ENCODE measurements around the gene IGFBPL1.
A peak's percentile ranks its signal among the peaks of the same experiment; 100 is the strongest.
"Not testable (repeated sequence)": the region's sequence is repeated elsewhere in the genome, so short reads cannot be mapped to it uniquely, and the experiment has no call there.

Gene IGFBPL1

DNA sequence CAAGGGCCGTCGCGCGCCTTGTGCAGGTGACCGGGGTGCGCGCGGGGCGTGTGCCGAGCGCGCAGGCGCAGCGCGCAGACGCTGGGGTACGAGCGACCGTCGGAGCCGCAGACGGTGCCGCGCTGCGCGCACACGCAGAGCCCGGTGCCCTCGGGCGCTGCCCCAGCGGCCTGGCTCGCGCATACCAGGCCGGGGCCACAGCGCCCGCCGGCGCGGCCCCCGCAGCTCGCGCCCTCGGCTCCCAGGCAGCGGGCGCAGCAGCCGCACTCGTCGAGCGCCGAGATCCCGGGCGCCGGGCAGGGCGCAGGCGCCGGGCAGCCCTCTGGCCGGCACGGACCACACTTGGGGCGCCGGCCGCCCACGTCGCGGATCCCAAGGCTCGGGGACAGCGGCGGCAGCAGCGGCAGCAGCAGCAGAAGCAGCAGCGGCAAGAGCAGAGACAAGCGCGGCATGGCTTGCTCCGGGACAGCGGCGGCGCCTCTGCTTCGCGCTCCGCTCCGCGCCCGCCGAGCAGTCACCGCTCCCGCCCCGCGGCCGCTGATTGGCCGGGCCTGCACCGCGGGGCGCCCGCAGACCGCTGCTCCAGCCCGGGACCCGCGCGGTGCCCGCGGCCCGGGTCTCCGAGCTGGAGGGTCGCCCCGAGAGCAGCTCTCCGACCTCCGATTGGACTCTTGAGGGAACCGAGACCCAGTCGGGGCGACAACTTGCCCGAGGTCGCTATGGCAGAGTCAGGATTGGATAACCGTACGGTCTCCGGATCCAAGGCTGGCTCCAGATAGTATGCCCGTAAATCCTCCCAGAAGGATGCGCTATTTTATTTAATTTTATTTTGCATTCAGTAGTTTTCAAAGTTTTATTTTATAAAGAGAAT lies at the start of gene IGFBPL1:
Gene IGFBPL1 (minus strand): TSS at position 482 of the 871 bp plus-strand sequence. CDS start 30 bp downstream, at position 452.
- Histone ChIP-seq H3K27ac (no peak within 1 kb of the TSS), H3K9ac (ENCODE audit: insufficient read length) (no peak within 1 kb of the TSS), H3K36me3 (ENCODE audit: insufficient read depth, low read length) (no peaks in the 10 kb centered on the region), H3K9me3 (ENCODE audit: low read depth, low read length) (no peaks in the 10 kb centered on the region), H3K4me3 (peak within 1 kb of the TSS; percentile 57)
- DNase-seq (ENCODE audit: low read depth, low spot score): no peak
- no peak for TF ChIP-seq POLR2AphosphoS5 (IDR thresholded peaks at IDR 0.05; ENCODE audit: borderline replicate concordance, low read depth, low read length)
- no peak for TF ChIP-seq EZH2 (IDR thresholded peaks at IDR 0.05)
- no peak for TF ChIP-seq FOXP2 (optimal IDR thresholded peaks at IDR 0.05; ENCODE audit: control extremely low read depth, extremely low read length, insufficient read depth)

DNA sequence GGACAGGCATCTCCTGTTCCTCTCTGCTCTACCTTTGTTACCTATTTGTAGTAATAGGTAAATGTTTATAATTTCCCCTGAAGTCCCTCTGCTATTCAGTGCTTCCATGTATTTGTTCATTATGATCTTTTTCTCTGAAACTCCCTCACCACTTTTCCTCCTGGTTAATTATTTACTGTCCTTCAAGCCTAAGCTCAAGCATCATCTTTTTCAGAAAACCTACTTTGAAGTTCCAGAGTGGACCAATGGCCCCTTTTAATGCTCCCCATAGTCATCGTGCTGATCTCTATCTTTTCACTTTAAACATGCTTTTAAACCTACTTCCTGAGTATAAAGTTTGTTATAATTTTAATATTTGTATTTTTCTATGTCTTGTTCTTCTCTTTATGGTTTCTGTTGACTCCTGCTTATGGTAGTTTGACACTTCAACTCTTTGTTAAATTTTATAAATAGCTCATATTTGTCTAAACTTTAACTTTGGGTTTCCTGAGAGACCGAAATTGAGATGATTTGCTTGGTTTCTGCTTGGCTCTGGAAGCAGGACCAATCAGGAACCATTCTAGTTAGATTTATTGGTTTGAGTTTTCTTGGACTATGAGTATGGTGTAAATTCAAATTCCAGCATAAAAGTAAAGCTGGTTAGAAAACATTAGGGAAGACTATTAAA lies 48.5 kb upstream of the IGFBPL1 start:
- not testable (repeated sequence) for H3K27ac ChIP-seq; H3K4me3 ChIP-seq; H3K9ac ChIP-seq (ENCODE audit: insufficient read length); H3K9me3 ChIP-seq (ENCODE audit: low read depth, low read length); H3K36me3 ChIP-seq (ENCODE audit: insufficient read depth, low read length); DNase-seq (ENCODE audit: low read depth, low spot score)

DNA sequence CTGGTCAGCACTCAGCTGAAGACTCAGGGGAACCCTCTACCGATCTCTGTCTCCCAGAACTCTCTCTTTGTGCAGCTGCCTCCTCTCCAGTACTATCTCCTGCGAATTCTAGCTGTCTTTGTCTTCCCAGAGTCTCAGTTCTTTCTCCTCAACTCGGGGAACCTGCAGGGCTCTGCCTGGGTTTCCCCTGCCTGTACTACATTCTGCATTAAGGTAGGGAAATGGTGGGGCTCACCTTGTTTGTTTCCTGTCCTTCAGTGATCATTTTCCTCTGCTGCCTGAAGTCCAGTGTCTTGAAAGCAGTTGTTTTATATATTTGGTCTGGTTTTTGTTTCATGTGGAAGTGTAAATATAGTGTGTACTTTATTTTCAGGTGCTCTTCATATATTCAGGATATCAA lies 43.1 kb upstream of the IGFBPL1 start:
- no peak for DNase-seq (ENCODE audit: low read depth, low spot score)

DNA sequence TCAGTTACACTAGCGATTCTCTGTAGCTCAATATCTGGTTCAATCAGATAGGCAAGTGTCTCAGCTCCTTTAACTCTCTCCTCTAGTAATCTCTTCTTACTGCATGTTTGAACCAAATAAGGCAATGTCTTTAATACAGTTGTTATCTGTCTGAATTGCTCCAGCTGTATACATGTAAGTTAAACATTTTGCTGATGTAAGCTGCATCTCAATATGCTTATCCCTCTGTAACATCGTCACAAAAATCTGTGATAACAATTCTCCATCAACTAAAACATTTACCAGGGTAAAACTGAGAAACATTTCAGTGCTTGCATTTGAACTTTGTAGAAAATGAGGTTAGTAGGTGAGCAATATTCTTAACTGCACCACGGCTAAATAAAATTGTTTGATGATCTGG lies 29.6 kb upstream of the IGFBPL1 start:
- Histone ChIP-seq H3K27ac (no peak overlapping the region), H3K9me3 (ENCODE audit: low read depth, low read length) (no peaks in the 10 kb centered on the region), H3K36me3 (ENCODE audit: insufficient read depth, low read length) (no peaks in the 10 kb centered on the region), H3K9ac (ENCODE audit: insufficient read length) (no peak overlapping the region), H3K4me3 (no peak overlapping the region)
- no peak for DNase-seq (ENCODE audit: low read depth, low spot score)
- no peak for TF ChIP-seq POLR2AphosphoS5 (IDR thresholded peaks at IDR 0.05; ENCODE audit: borderline replicate concordance, low read depth, low read length)

More for the DNA sequence above, 43.1 kb upstream of the IGFBPL1 start:
- Histone ChIP-seq H3K36me3 (ENCODE audit: insufficient read depth, low read length) (no peaks in the 10 kb centered on the region), H3K9ac (ENCODE audit: insufficient read length) (no peak overlapping the region), H3K27ac (no peak overlapping the region), H3K9me3 (ENCODE audit: low read depth, low read length) (no peaks in the 10 kb centered on the region), H3K4me3 (no peak overlapping the region)
- no peak for TF ChIP-seq POLR2AphosphoS5 (IDR thresholded peaks at IDR 0.05; ENCODE audit: borderline replicate concordance, low read depth, low read length)
- no peak for TF ChIP-seq FOXP2 (optimal IDR thresholded peaks at IDR 0.05; ENCODE audit: control extremely low read depth, extremely low read length, insufficient read depth)
- TF ChIP-seq EZH2 (IDR thresholded peaks at IDR 0.05): no peak

GRCh38 chr9:38451162-38451561 lies 26.9 kb upstream of the IGFBPL1 start:
- Histone ChIP-seq H3K27ac (no peak overlapping the region), H3K9ac (ENCODE audit: insufficient read length) (no peak overlapping the region), H3K9me3 (ENCODE audit: low read depth, low read length) (no peaks in the 10 kb centered on the region), H3K36me3 (ENCODE audit: insufficient read depth, low read length) (no peaks in the 10 kb centered on the region), H3K4me3 (no peak overlapping the region)
- no peak for TF ChIP-seq POLR2AphosphoS5 (IDR thresholded peaks at IDR 0.05; ENCODE audit: borderline replicate concordance, low read depth, low read length)
- no peak for TF ChIP-seq EZH2 (IDR thresholded peaks at IDR 0.05)
- TF ChIP-seq FOXP2 (optimal IDR thresholded peaks at IDR 0.05; ENCODE audit: control extremely low read depth, extremely low read length, insufficient read depth): no peak
- DNase-seq (ENCODE audit: low read depth, low spot score): no peak

- Histone ChIP-seq H3K9me3 (ENCODE audit: low read depth, low read length) (no peaks in the 10 kb centered on the region), H3K27ac (no peak overlapping the region), H3K36me3 (ENCODE audit: insufficient read depth, low read length) (no peaks in the 10 kb centered on the region), H3K9ac (ENCODE audit: insufficient read length) (no peak overlapping the region), H3K4me3 (no peak overlapping the region)
- DNase-seq (ENCODE audit: low read depth, low spot score): no peak
- TF ChIP-seq FOXP2 (optimal IDR thresholded peaks at IDR 0.05; ENCODE audit: control extremely low read depth, extremely low read length, insufficient read depth) (no peak), POLR2AphosphoS5 (IDR thresholded peaks at IDR 0.05; ENCODE audit: borderline replicate concordance, low read depth, low read length) (no peak), EZH2 (IDR thresholded peaks at IDR 0.05) (no peak)
Observed at GRCh38 chr9:38447703-38448102, 23.4 kb upstream of the IGFBPL1 start.

- no peak for TF ChIP-seq POLR2AphosphoS5 (IDR thresholded peaks at IDR 0.05; ENCODE audit: borderline replicate concordance, low read depth, low read length)
- no peak for TF ChIP-seq EZH2 (IDR thresholded peaks at IDR 0.05)
- TF ChIP-seq FOXP2 (optimal IDR thresholded peaks at IDR 0.05; ENCODE audit: control extremely low read depth, extremely low read length, insufficient read depth): no peak
- Histone ChIP-seq H3K4me3 (no peak overlapping the region), H3K9me3 (ENCODE audit: low read depth, low read length) (no peaks in the 10 kb centered on the region), H3K27ac (no peak overlapping the region), H3K36me3 (ENCODE audit: insufficient read depth, low read length) (no peaks in the 10 kb centered on the region), H3K9ac (ENCODE audit: insufficient read length) (no peak overlapping the region)
- DNase-seq (ENCODE audit: low read depth, low spot score): no peak
Observed at GRCh38 chr9:38445154-38446043, 21.1 kb upstream of the IGFBPL1 start.

- no peak for DNase-seq (ENCODE audit: low read depth, low spot score)
- H3K36me3 ChIP-seq (ENCODE audit: insufficient read depth, low read length): no peaks in the 10 kb centered on the region
- H3K27ac ChIP-seq: no peak overlapping the region
- TF ChIP-seq EZH2 (IDR thresholded peaks at IDR 0.05): no peak
- TF ChIP-seq POLR2AphosphoS5 (IDR thresholded peaks at IDR 0.05; ENCODE audit: borderline replicate concordance, low read depth, low read length): no peak
- TF ChIP-seq FOXP2 (optimal IDR thresholded peaks at IDR 0.05; ENCODE audit: control extremely low read depth, extremely low read length, insufficient read depth): no peak
- no peak overlapping the region for H3K4me3 ChIP-seq
- no peaks in the 10 kb centered on the region for H3K9me3 ChIP-seq (ENCODE audit: low read depth, low read length)
- no peak overlapping the region for H3K9ac ChIP-seq (ENCODE audit: insufficient read length)
Observed at GRCh38 chr9:38443597-38443996, 19.3 kb upstream of the IGFBPL1 start.
